ENCODE measurements around the gene ASCC3. TPM values are rescaled to one million over a fixed set of nuclear protein-coding genes. Genes with fewer than 3 reads are reported as not detected.

ASCC3 gene
- total and polyA plus RNA-seq, 2 of the 4 experiments (the other 2 are of a cell fraction) = 25.8 to 104 TPM

DNA sequence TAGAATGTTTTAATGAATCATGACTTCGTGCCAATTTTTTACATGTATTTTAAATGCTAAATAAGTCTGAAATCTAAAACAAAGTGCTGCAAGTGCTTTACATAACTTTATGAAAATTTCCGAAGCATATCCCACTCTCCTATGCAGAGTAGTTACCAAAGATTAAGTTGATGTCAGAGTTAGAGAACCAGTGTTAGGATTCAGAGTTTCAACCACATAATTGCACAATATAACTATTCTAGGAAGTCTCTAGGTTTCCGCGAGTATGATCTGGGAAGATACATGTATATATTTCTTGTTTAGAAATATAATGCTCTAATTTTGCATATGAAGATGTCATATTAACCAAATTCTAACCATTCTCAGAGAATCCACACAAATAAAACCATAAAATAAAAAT, 74.8 kb downstream of the ASCC3 start:
- POLR2A ChIA-PET (ENCODE audit: unreplicated experiment) = no interaction called here
- WGBS, 2 experiments (ENCODE audit: extremely low coverage in 2 of 2, insufficient read length in 1 of 2) = no CpG with 5 or more reads among the region's 4 CpGs

More for the DNA sequence above, 74.8 kb downstream of the ASCC3 start:
- in situ Hi-C loops (cut with MboI; ENCODE audit: low sequenced_read_pairs) (no loop called here), intact Hi-C loops (cut with micrococcal nuclease) (no loop called here), dilution Hi-C loops (cut with HindIII; ENCODE audit: low sequenced_read_pairs, unreplicated experiment) (no loop called here)
- TF ChIP-seq, protein P1, sequence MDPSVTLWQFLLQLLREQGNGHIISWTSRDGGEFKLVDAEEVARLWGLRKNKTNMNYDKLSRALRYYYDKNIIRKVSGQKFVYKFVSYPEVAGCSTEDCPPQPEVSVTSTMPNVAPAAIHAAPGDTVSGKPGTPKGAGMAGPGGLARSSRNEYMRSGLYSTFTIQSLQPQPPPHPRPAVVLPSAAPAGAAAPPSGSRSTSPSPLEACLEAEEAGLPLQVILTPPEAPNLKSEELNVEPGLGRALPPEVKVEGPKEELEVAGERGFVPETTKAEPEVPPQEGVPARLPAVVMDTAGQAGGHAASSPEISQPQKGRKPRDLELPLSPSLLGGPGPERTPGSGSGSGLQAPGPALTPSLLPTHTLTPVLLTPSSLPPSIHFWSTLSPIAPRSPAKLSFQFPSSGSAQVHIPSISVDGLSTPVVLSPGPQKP (IDR thresholded peaks at IDR 0.05; ENCODE audit: borderline replicate concordance, low read depth, low read length) = no peak
- TF ChIP-seq MXI1 (IDR thresholded peaks at IDR 0.05; ENCODE audit: borderline replicate concordance, low read depth, low read length) (no peak), CEBPB (IDR thresholded peaks at IDR 0.05; ENCODE audit: low read depth, low read length) (0 out of 2 replicates have a peak, but pooled peaks have one; percentile 11), RCOR1 (IDR thresholded peaks at IDR 0.05; ENCODE audit: insufficient replicate concordance, low read length) (no peak), NFE2L2 (IDR thresholded peaks at IDR 0.05; ENCODE audit: low read depth, low read length) (no peak)
- Histone ChIP-seq H2BK15ac (ENCODE audit: low read depth, low read length) (no peak overlapping the region), H4K5ac (ENCODE audit: low read depth, low read length) (no peak overlapping the region), H3K23ac (ENCODE audit: low read depth, low read length) (no peak overlapping the region), H2BK5ac (ENCODE audit: low read depth, low read length, poor library complexity, severe bottlenecking) (no peak overlapping the region), H3K56ac (ENCODE audit: extremely low read depth, insufficient read depth, low read length) (no peak overlapping the region), H2BK20ac (ENCODE audit: low read depth, low read length) (no peak overlapping the region), H3K9me3 (ENCODE audit: control insufficient read depth, insufficient read depth, low read length) (no peaks in the 10 kb centered on the region), H3K4ac (ENCODE audit: low read depth, low read length) (no peak overlapping the region), H3K18ac (ENCODE audit: low read depth, low read length) (no peak overlapping the region), H4K8ac (ENCODE audit: low read depth in 2 of 2, low read length in 2 of 2) (no peak overlapping the region), H2AK9ac (replicated peaks; ENCODE audit: low read depth, low read length, poor library complexity) (no peak overlapping the region), H4K91ac (ENCODE audit: insufficient read depth, low read depth, low read length) (no peak overlapping the region), H3K36me3 (ENCODE audit: control insufficient read depth, insufficient read depth, low read length) (peaks cover 2% of the 10 kb centered on the region; the same call in 1 of the 2 replicates), H2AFZ (replicated peaks; ENCODE audit: low read length, poor library complexity) (no peak overlapping the region), H3K9me1 (ENCODE audit: insufficient read depth, low read length) (peaks cover 3% of the 10 kb centered on the region), H3K27me3 (ENCODE audit: control insufficient read depth, insufficient read depth, low read length) (no peaks in the 10 kb centered on the region), H4K20me1 (ENCODE audit: insufficient read depth, low read length) (peaks cover 10% of the 10 kb centered on the region; the same call in 1 of the 2 replicates), H3K4me3 (ENCODE audit: insufficient read depth, low read depth, low read length) (no peak overlapping the region), H3K4me2 (ENCODE audit: low read depth, low read length) (no peak overlapping the region), H3K27ac (ENCODE audit: insufficient read depth, low read length) (no peak overlapping the region), H2AK5ac (ENCODE audit: low read depth, low read length) (no peak overlapping the region), H3K14ac (replicated peaks; ENCODE audit: low read depth, low read length) (no peak overlapping the region), H3K79me1 (ENCODE audit: low read depth in 1 of 2, low read length in 2 of 2) (peaks cover 14 to 36% of the 10 kb centered on the region in 2 experiments), H3K4me1 (ENCODE audit: control insufficient read depth, insufficient read depth, low read length) (no peaks in the 10 kb centered on the region), H2BK120ac (ENCODE audit: low read depth, low read length) (no peak overlapping the region), H3K9ac (ENCODE audit: low read depth, low read length) (no peak overlapping the region)
- no peak for DNase-seq
- no peak for ATAC-seq (ENCODE audit: low read depth)
- BruUV-seq (replicated peaks) = no TSS peak
- CTCF ChIA-PET = no interaction called here
